WTC11 (cell line): ENCODE measurements around the gene SFI1.

Source experiments
- EMX1 ChIP-seq: fragments of 250-450 bp; sonication (Bioruptor Pico); IDR thresholded peaks from 2 replicates; pipeline ENCODE4 v1.8.0; 2021; ENCODE audit warnings: mild to moderate bottlenecking
- ESRRA ChIP-seq: sonication (generic); formaldehyde crosslinking; IDR thresholded peaks from 2 replicates; pipeline ENCODE4 v1.8.1; 2022; ENCODE audit warnings: mild to moderate bottlenecking, missing genetic modification reagents, borderline replicate concordance
- TP53 ChIP-seq: sonication (generic); formaldehyde crosslinking; IDR thresholded peaks from 2 replicates; pipeline ENCODE4 v1.8.1; 2023; ENCODE audit warnings: mild to moderate bottlenecking, missing genetic modification reagents
- TF ChIP-seq, protein P1 (sequence below): fragments of 200-600 bp; IDR thresholded peaks from 2 replicates; pipeline ENCODE4 v1.8.0; 2022; ENCODE audit warnings: antibody characterized with exemption

GRCh38 chr22:31540966-31541365, 44.6 kb downstream of the SFI1 start:
- TF ChIP-seq ESRRA (CRISPR knock-in tag) (no peak), TP53 (CRISPR knock-in tag) (no peak), EMX1 (no peak)
- TF ChIP-seq, protein P1, sequence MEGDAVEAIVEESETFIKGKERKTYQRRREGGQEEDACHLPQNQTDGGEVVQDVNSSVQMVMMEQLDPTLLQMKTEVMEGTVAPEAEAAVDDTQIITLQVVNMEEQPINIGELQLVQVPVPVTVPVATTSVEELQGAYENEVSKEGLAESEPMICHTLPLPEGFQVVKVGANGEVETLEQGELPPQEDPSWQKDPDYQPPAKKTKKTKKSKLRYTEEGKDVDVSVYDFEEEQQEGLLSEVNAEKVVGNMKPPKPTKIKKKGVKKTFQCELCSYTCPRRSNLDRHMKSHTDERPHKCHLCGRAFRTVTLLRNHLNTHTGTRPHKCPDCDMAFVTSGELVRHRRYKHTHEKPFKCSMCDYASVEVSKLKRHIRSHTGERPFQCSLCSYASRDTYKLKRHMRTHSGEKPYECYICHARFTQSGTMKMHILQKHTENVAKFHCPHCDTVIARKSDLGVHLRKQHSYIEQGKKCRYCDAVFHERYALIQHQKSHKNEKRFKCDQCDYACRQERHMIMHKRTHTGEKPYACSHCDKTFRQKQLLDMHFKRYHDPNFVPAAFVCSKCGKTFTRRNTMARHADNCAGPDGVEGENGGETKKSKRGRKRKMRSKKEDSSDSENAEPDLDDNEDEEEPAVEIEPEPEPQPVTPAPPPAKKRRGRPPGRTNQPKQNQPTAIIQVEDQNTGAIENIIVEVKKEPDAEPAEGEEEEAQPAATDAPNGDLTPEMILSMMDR: no peak
